Measurements from ENCODE around the gene ABCC1. TPM values are rescaled to one million over a fixed set of nuclear protein-coding genes. Genes with fewer than 3 reads are reported as not detected.
"Not testable (repeated sequence)": the region's sequence is repeated elsewhere in the genome, so short reads cannot be mapped to it uniquely, and the experiment has no call there.

The ABCC1 gene
- total RNA-seq, 1 donor from 2014 or later, result 21.8 TPM

DNA sequence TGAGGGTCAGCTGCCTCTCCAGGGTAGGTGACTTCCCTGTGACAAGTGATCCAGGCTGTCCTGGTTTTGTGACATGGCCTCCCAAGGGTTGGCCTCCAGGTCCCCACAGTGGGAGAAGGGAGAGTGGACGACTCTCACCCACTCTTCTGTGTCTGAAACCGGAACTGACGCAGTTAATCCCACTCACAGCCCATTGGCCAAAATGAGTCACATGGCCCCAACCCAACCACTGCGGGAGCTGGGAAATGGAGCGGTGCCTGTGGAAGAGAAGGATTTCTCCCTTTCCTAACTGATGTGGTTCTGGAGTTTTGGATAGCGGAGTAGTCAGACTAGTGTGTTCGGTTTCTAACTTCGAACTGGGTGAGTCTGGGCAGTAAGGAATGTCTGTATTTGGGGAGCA, 194.5 kb downstream of the ABCC1 start:
- DNase-seq (ENCODE audit: low spot score), result no peak
- H3K27ac Mint-ChIP-seq (ENCODE audit: unreplicated experiment), result no peak overlapping the region
- TF ChIP-seq, protein P1, sequence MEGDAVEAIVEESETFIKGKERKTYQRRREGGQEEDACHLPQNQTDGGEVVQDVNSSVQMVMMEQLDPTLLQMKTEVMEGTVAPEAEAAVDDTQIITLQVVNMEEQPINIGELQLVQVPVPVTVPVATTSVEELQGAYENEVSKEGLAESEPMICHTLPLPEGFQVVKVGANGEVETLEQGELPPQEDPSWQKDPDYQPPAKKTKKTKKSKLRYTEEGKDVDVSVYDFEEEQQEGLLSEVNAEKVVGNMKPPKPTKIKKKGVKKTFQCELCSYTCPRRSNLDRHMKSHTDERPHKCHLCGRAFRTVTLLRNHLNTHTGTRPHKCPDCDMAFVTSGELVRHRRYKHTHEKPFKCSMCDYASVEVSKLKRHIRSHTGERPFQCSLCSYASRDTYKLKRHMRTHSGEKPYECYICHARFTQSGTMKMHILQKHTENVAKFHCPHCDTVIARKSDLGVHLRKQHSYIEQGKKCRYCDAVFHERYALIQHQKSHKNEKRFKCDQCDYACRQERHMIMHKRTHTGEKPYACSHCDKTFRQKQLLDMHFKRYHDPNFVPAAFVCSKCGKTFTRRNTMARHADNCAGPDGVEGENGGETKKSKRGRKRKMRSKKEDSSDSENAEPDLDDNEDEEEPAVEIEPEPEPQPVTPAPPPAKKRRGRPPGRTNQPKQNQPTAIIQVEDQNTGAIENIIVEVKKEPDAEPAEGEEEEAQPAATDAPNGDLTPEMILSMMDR (IDR thresholded peaks at IDR 0.05; ENCODE audit: unreplicated experiment), result no peak
- H3K4me3 Mint-ChIP-seq (ENCODE audit: unreplicated experiment), result no peak overlapping the region
- H3K9me3 Mint-ChIP-seq (ENCODE audit: unreplicated experiment), result no peaks in the 10 kb centered on the region
- peaks cover under 1% of the 10 kb centered on the region for H3K27me3 Mint-ChIP-seq (ENCODE audit: unreplicated experiment)
- peaks cover 5% of the 10 kb centered on the region for H3K4me1 Mint-ChIP-seq (ENCODE audit: unreplicated experiment)
- peaks cover 4% of the 10 kb centered on the region for H3K36me3 Mint-ChIP-seq (ENCODE audit: low read depth, unreplicated experiment)

DNA sequence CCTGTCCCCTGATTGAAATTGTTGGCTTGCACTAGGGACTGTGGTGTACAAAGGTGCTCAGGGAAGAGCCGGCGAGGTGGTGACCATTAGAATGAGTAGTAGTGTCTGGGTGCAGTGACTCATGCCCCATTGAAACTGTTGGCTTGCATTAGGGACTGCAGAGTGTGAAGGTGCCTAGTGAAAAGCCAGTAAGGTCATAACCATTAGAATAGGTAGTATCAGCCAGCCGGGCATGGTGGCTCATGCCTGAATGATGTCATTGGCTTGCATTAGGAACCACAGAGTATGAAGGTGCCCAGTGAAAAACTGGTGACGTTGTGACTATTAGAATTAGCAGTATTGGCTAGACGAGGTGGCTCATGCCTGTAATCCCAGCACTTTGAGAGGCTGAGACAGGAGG, 195.0 kb downstream of the ABCC1 start:
- H3K27me3 Mint-ChIP-seq (ENCODE audit: unreplicated experiment), result no peaks in the 10 kb centered on the region
- H3K4me1 Mint-ChIP-seq (ENCODE audit: unreplicated experiment), result peaks cover 5% of the 10 kb centered on the region
- H3K4me3 Mint-ChIP-seq (ENCODE audit: unreplicated experiment), result no peak overlapping the region
- peaks cover 4% of the 10 kb centered on the region for H3K36me3 Mint-ChIP-seq (ENCODE audit: low read depth, unreplicated experiment)
- DNase-seq (ENCODE audit: low spot score), result no peak
- TF ChIP-seq, protein P1 (IDR thresholded peaks at IDR 0.05; ENCODE audit: unreplicated experiment), result no peak
- no peak overlapping the region for H3K27ac Mint-ChIP-seq (ENCODE audit: unreplicated experiment)
- H3K9me3 Mint-ChIP-seq (ENCODE audit: unreplicated experiment), result no peaks in the 10 kb centered on the region

DNA sequence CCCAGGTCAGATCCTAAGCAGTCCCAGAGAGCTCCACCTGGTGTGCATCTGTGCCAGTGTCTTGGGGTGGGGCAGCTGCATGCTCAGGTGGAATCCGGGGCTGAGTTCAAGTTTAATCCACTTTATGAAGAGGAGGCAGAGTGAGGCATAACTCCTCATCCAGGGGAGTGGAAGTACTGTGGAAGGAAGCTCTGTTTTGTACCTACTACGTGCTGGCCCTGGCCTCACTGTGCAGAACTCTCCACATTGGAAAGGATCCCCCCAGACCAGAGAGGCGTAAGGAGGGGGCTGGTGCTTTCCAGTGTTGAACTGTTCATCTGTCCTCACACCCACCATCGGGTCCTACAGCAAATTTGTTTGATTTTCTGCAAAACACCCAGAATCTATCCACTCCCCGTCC, 195.9 kb downstream of the ABCC1 start:
- H3K9me3 Mint-ChIP-seq (ENCODE audit: unreplicated experiment), result no peaks in the 10 kb centered on the region
- no peak overlapping the region for H3K4me3 Mint-ChIP-seq (ENCODE audit: unreplicated experiment)
- H3K4me1 Mint-ChIP-seq (ENCODE audit: unreplicated experiment), result peaks cover 5% of the 10 kb centered on the region
- H3K27ac Mint-ChIP-seq (ENCODE audit: unreplicated experiment), result no peak overlapping the region
- TF ChIP-seq, protein P1 (IDR thresholded peaks at IDR 0.05; ENCODE audit: unreplicated experiment), result no peak
- H3K27me3 Mint-ChIP-seq (ENCODE audit: unreplicated experiment), result no peaks in the 10 kb centered on the region
- no peak for DNase-seq (ENCODE audit: low spot score)
- H3K36me3 Mint-ChIP-seq (ENCODE audit: low read depth, unreplicated experiment), result no peaks in the 10 kb centered on the region

DNA sequence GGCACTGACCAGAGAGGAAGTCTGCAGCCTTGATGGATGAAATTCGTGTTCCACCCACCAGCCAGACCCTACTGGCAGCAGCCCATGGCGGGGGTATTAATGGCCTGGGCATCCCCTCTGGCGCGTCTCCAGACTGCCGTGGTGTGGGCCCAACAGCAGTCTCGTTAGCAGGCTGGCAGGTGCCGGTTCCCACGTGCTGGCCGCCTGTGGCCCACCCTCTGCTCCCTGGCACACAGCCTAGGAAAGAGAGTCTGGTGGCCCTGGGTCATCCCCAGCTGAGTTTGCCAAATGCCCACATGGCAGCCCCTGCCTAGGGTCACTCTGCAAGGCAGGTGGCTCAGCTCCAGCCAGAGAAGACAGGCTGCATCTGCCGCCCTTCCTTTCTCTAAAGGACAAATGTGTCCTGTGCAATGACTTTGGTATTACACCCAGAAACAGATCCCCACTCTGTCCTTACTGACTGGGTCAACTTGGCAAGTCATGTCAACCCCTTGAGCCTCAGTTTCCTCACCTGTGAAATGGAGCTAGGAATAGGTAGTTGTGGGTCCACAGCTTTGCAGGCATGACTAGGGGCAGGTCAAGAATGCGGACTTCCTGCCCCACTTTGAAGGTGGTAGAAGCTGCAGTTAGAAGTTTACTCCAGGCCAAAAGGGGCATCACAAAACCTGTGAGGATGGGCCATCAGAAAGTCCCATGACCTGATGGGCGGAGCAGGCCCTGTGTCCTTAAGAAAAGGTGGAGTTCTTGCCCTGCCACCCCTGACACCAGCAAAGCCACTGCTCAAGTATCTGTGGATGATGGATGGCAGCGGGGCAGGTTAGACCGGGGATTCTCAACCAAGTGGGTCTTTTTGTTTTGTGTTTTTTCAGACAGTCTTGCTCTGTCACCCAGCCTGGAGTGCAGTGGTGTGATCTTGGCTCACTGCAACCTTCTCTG, 197.2 kb downstream of the ABCC1 start:
- DNase-seq (ENCODE audit: low spot score), result no peak
- H3K36me3 Mint-ChIP-seq (ENCODE audit: low read depth, unreplicated experiment), result no peaks in the 10 kb centered on the region
- H3K27ac Mint-ChIP-seq (ENCODE audit: unreplicated experiment), result no peak overlapping the region
- peaks cover 5% of the 10 kb centered on the region for H3K4me1 Mint-ChIP-seq (ENCODE audit: unreplicated experiment)
- TF ChIP-seq, protein P1 (IDR thresholded peaks at IDR 0.05; ENCODE audit: unreplicated experiment), result no peak
- H3K27me3 Mint-ChIP-seq (ENCODE audit: unreplicated experiment), result no peaks in the 10 kb centered on the region
- H3K9me3 Mint-ChIP-seq (ENCODE audit: unreplicated experiment), result no peaks in the 10 kb centered on the region
- H3K4me3 Mint-ChIP-seq (ENCODE audit: unreplicated experiment), result no peak overlapping the region

DNA sequence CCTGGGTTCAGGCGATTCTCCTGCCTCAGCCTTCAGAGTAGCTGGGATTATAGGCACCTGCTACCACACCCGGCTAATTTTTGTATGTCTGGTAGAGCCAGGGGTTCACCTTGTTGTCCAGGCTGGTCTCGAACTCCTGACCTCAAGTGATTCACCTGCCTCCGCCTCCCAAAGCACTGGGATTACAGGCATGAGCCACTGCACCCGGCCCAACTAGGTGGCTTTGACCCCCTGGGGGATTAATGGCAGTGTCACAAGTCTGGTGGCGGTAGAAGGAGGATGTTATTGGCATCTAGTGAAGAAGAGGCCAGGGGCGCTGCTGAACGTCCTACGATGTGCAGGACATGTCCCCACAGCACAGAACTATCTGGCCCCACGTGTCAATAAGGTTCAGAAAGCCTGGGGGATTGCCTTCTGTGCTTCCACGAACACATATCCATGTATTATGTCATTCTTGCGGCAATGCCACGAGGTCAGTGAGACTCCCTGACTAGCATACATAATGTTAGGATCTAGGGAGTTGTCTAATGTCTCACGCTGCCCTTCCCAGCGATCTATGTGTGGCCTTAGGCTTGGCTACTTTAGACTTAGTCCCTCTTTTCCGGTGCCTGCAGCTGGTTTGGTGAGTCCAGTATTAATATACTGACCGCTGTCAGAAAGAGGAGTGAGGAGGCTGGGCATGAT, 198.0 kb downstream of the ABCC1 start:
- no peaks in the 10 kb centered on the region for H3K27me3 Mint-ChIP-seq (ENCODE audit: unreplicated experiment)
- no peak for DNase-seq (ENCODE audit: low spot score)
- peaks cover 2% of the 10 kb centered on the region for H3K4me1 Mint-ChIP-seq (ENCODE audit: unreplicated experiment)
- H3K9me3 Mint-ChIP-seq (ENCODE audit: unreplicated experiment), result no peaks in the 10 kb centered on the region
- H3K36me3 Mint-ChIP-seq (ENCODE audit: low read depth, unreplicated experiment), result no peaks in the 10 kb centered on the region
- no peak overlapping the region for H3K4me3 Mint-ChIP-seq (ENCODE audit: unreplicated experiment)
- TF ChIP-seq, protein P1 (IDR thresholded peaks at IDR 0.05; ENCODE audit: unreplicated experiment), result no peak
- H3K27ac Mint-ChIP-seq (ENCODE audit: unreplicated experiment), result no peak overlapping the region

DNA sequence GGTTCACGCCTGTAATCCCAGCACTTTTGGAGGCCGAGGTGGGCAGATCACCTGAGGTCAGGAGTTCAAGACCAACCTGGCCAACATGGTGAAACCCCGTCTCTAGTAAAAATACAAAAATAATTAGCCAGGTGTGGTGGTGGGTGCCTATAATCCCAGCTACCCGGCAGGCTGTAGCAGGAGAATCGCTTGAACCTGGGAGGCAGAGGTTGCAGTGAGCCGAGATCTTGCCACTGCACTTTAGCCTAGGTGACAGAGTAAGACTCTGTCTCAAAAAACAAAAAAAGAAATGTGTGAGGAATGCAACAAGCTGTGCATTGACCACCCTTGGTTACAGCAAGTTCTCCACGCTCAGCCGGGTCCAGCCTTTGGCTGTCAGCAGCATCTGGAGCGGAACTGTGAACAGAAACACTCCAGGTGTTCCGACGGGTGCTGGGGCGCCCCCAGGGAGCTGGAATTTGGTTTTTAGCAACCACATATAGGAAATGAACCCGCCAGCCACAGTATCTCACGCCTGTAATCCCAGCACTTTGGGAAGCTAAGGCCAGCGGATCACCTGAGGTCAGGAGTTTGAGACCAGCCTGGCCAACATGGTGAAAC, 198.7 kb downstream of the ABCC1 start:
- not testable (repeated sequence) for H3K4me1 Mint-ChIP-seq (ENCODE audit: unreplicated experiment); H3K27ac Mint-ChIP-seq (ENCODE audit: unreplicated experiment); H3K9me3 Mint-ChIP-seq (ENCODE audit: unreplicated experiment); H3K36me3 Mint-ChIP-seq (ENCODE audit: low read depth, unreplicated experiment); DNase-seq (ENCODE audit: low spot score); H3K27me3 Mint-ChIP-seq (ENCODE audit: unreplicated experiment); H3K4me3 Mint-ChIP-seq (ENCODE audit: unreplicated experiment)

Data from endothelial cell (in vitro differentiated cells).